ENCODE data around the gene MYO1E. TPM values are rescaled to one million over a fixed set of nuclear protein-coding genes. Genes with fewer than 3 reads are reported as not detected.

Gene MYO1E
- total RNA-seq, 2 experiments from 2014 or later, result 51.0 to 61.0 TPM

DNA sequence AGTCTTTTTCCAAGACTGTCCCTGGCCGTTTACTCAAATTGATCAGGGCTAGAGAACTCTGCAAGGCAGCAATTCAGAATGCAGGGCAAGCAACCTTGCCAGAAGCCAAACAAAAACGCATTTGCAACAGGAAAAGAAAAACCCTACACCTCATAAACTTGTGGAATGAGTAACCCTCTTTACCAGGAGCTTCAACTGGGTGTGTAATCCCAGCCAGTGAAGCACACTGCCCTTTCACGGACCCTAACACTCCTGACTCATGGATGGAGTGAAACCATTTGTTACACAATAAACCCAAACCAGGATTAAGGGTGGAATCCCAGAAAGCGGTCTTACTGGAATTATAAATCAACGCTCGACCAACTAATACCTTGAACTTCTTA, 180.8 kb downstream of the MYO1E start:
- H3K9me3 Mint-ChIP-seq, result peaks cover 3% of the 10 kb centered on the region
- no peaks in the 10 kb centered on the region for H3K27me3 Mint-ChIP-seq
- H3K4me1 Mint-ChIP-seq, result peaks cover 6% of the 10 kb centered on the region
- peaks cover 6% of the 10 kb centered on the region for H3K36me3 Mint-ChIP-seq
- no peak for DNase-seq
- H3K4me3 Mint-ChIP-seq, result no peak overlapping the region
- no peak overlapping the region for H3K27ac Mint-ChIP-seq

DNA sequence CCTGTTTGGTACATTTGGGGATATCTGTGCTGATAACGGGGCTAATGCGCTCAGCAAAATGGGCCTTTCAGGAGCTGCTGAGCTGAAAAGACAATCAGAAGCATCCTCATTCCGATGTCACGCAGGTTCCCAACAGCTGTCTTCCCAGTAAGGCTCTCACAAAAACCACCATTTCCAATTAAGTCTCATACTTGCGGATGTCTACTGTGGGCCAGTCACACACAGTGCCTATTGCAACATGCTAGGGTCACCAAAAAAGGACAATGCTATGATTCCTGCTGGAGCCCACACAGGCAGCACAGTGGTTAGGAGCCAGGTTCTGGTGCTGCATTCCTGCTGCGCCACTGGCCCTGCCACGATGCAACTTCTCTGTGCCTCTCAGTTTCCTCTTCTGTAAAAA, 182.4 kb downstream of the MYO1E start:
- H3K4me3 Mint-ChIP-seq, result no peak overlapping the region
- H3K4me1 Mint-ChIP-seq, result peaks cover 2% of the 10 kb centered on the region
- H3K36me3 Mint-ChIP-seq, result peaks cover 6% of the 10 kb centered on the region
- H3K9me3 Mint-ChIP-seq, result peaks cover 3% of the 10 kb centered on the region
- H3K27me3 Mint-ChIP-seq, result no peaks in the 10 kb centered on the region
- H3K27ac Mint-ChIP-seq, result no peak overlapping the region
- no peak for DNase-seq

DNA sequence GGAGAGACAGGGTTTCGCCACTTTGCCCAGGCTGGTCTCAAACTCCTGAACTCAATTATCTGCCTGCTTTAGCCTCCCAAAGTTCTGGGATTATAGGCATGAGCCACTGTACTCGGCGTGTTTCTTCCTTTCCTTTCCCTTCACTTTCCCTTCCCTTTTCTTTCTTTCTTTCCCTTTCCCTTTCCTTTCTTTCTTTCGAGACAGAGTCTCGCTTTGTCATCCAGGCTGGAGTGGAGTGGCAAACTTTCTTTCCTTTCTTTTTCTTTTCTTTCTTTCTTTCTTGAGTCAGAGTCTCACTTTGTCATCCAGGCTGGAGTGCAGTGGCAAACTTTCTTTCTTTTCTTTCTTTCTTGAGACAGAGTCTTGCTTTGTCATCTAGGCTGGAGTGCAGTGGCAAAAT, 183.4 kb downstream of the MYO1E start:
- no peak overlapping the region for H3K27ac Mint-ChIP-seq
- peaks cover 6% of the 10 kb centered on the region for H3K36me3 Mint-ChIP-seq

DNA sequence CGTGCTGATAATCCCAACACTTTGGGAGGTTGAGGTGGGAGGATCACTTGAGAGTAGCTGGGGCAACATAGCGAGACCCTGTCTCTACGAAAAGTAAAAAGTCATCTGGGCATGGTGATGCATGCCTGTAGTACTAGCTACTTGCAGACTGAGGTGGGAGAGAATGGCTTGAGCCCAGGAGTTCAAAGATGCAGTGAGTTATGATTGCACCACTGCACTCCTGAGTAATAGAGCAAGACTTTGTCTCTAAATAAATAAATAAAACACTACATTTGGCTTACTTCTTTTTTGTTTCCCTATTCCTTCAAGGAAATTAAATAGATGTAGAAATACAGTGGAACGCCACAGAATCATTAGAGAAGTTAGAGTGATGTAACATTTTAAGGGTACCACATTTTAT, 186.2 kb downstream of the MYO1E start:
- Mint-ChIP-seq H3K36me3 (peaks cover 8% of the 10 kb centered on the region), H3K27me3 (no peaks in the 10 kb centered on the region), H3K27ac (no peak overlapping the region), H3K9me3 (peaks cover 6% of the 10 kb centered on the region), H3K4me1 (no peaks in the 10 kb centered on the region), H3K4me3 (no peak overlapping the region)
- no peak for DNase-seq

More for the DNA sequence above, 183.4 kb downstream of the MYO1E start:
- Mint-ChIP-seq H3K9me3 (peaks cover 3% of the 10 kb centered on the region), H3K4me1 (no peaks in the 10 kb centered on the region), H3K27me3 (no peaks in the 10 kb centered on the region), H3K4me3 (no peak overlapping the region)
- DNase-seq, result no peak

DNA sequence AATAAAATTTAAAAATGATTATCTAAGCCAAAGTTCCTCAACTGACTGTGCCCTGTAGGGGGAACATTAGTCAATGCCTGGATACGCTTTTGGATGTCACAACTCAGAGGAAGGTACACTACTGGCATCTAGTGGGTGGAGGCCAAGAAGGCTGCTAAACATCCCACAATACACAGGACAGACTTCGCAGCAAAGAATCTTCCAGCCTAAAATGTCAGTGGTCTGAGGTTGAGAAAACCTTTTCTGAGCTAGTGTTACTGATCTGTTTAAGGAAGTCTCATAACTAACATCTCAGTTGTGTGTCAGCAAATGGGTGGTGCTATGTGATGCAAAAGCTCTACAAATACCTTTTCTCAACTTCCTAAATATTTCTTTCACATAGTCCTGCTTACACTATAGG, 186.9 kb downstream of the MYO1E start:
- H3K9me3 Mint-ChIP-seq, result peaks cover 8% of the 10 kb centered on the region
- H3K4me1 Mint-ChIP-seq, result no peaks in the 10 kb centered on the region
- H3K36me3 Mint-ChIP-seq, result peaks cover 7% of the 10 kb centered on the region
- H3K4me3 Mint-ChIP-seq, result no peak overlapping the region
- no peak for DNase-seq
- no peaks in the 10 kb centered on the region for H3K27me3 Mint-ChIP-seq
- H3K27ac Mint-ChIP-seq, result no peak overlapping the region

DNA sequence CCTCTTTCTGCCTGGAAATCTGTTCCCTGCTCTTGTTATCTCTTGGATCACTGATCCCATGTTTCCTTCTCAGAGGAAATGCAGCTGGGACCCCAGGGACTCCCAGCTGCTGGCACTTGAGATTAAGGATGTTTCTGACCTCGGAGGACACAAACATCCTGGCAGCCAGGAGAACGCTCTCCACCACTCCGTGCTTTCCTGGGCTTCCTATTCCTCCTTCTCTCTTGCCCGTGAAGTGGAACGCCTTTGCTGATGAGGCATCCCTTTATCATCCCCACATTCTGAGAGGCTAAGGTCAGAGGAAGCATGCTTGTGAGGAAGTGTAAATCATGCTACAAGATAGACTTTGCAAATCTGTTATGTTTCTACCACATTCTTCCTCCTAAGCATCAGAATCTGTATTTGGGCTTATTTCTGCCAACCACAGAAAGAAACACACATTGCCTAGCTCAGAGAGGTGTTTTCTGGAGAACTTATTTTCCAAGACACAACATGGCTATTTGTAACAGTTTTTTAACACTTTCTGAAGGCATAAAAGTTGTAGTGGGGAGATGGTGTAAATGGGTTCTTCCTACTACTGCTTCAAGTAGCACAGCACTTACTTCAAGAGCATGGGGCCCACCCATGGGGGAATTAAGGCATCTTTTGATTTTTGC, 191.6 kb downstream of the MYO1E start:
- Mint-ChIP-seq H3K4me3 (no peak overlapping the region), H3K27ac (no peak overlapping the region), H3K27me3 (peaks cover 6% of the 10 kb centered on the region), H3K4me1 (no peaks in the 10 kb centered on the region), H3K9me3 (peaks cover 6% of the 10 kb centered on the region), H3K36me3 (peaks cover 6% of the 10 kb centered on the region)
- no peak for DNase-seq

DNA sequence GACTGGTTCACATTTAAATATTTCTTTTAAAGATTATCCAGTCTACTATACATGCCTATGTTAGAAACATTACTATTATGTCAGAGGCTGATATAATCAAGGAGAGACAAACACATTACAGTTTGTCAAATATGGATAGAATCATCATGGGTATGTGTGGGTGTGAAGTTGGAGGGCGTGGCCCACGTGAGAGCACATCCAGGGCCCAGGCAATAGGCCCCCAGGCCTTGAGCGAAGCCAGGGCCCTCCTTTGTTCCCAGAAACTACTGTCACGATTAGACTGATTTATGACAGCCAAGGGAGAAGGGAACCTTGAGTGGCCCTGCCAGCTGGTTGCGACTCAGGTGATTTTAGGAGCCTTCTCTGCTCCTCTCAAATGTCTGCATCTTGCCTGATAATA, 193.0 kb downstream of the MYO1E start:
- peaks cover 12% of the 10 kb centered on the region for H3K27me3 Mint-ChIP-seq
- H3K9me3 Mint-ChIP-seq, result peaks cover 6% of the 10 kb centered on the region
- DNase-seq, result no peak
- no peaks in the 10 kb centered on the region for H3K4me1 Mint-ChIP-seq
- peaks cover 6% of the 10 kb centered on the region for H3K36me3 Mint-ChIP-seq
- H3K4me3 Mint-ChIP-seq, result no peak overlapping the region
- no peak overlapping the region for H3K27ac Mint-ChIP-seq

DNA sequence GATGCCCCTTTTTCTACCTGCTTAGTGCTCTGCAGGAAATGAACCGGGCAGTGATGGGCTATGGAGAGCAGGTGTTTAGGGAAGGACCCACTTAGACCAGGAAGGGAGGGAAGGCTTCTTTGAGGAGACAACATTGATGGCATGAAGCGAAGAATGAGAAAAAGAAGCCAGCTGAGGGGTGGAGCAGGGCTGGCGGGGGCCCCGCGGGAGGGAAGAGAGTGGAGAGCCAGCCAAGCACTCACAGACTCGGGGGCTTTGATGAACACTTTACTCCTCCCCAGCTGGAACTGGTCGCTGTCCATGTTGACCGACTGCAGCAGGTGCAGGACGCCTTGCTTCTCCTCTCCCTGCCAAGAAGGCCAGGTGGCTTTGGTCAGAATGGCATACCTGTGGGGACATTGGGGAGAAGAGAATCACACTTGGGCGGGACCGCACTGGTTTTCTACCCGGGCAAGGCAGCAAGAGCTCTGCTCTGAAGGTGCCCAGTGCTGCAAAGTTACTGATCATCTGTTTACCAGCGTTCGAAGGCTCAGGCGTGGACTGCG, 194.4 kb downstream of the MYO1E start:
- H3K27me3 Mint-ChIP-seq, result peaks cover 12% of the 10 kb centered on the region
- peaks cover 6% of the 10 kb centered on the region for H3K36me3 Mint-ChIP-seq
- peaks cover 6% of the 10 kb centered on the region for H3K9me3 Mint-ChIP-seq
- no peak overlapping the region for H3K4me3 Mint-ChIP-seq
- no peak for DNase-seq
- H3K27ac Mint-ChIP-seq, result no peak overlapping the region
- no peaks in the 10 kb centered on the region for H3K4me1 Mint-ChIP-seq

DNA sequence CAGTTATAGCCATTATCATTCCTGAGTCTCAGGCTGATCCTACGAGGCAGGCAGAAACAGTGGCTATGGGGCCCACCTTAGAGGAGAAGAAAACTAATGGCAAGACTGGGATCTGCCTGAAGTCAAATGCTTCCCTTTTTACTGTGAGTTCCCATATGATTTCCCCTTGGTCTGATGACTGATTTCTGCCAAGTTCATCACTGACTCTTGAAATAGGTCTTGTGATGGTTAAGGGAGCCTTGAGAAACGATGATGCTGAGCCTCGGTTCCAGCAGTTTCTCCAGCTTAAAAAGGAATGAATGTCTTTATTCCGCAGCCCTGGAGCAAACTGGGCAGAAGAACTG, 195.4 kb downstream of the MYO1E start:
- Mint-ChIP-seq H3K4me1 (no peaks in the 10 kb centered on the region), H3K27ac (no peak overlapping the region), H3K4me3 (no peak overlapping the region), H3K36me3 (peaks cover 6% of the 10 kb centered on the region), H3K9me3 (peaks cover 6% of the 10 kb centered on the region), H3K27me3 (peaks cover 12% of the 10 kb centered on the region)
- no peak for DNase-seq

DNA sequence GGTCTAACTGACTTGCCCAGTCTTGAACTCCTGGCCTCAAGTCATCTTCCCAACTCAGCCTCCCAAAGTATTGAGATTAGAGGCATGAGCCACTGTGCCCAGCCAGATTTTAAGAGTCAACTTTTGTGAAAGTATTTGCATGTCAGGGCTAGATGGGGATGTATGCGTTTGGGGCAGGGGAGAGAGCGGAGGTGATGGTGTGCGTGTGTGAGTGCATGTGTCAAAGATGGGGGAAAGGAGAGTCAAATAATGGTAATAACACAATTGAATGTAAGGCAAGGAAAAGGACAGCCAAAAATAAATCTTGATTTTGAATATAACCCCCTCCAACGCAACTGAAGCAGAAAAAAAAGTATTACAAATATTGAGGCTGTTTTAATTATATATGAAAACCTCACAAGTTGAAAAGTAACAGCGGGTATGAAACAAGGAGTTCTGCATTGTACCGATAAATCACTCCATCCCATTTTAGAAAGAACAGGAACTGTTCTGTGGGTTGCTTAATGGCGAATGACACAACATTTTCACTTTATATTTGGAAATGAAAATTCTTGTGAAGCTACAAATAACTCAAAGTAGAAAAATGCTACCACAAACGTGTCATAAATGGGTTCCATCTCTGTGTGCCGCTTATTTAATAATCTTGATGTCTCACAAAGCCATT, 195.9 kb downstream of the MYO1E start:
- Mint-ChIP-seq H3K27me3 (peaks cover 12% of the 10 kb centered on the region), H3K9me3 (peaks cover 5% of the 10 kb centered on the region), H3K27ac (no peak overlapping the region), H3K4me3 (no peak overlapping the region), H3K4me1 (no peaks in the 10 kb centered on the region), H3K36me3 (peaks cover 6% of the 10 kb centered on the region)
- no peak for DNase-seq

DNA sequence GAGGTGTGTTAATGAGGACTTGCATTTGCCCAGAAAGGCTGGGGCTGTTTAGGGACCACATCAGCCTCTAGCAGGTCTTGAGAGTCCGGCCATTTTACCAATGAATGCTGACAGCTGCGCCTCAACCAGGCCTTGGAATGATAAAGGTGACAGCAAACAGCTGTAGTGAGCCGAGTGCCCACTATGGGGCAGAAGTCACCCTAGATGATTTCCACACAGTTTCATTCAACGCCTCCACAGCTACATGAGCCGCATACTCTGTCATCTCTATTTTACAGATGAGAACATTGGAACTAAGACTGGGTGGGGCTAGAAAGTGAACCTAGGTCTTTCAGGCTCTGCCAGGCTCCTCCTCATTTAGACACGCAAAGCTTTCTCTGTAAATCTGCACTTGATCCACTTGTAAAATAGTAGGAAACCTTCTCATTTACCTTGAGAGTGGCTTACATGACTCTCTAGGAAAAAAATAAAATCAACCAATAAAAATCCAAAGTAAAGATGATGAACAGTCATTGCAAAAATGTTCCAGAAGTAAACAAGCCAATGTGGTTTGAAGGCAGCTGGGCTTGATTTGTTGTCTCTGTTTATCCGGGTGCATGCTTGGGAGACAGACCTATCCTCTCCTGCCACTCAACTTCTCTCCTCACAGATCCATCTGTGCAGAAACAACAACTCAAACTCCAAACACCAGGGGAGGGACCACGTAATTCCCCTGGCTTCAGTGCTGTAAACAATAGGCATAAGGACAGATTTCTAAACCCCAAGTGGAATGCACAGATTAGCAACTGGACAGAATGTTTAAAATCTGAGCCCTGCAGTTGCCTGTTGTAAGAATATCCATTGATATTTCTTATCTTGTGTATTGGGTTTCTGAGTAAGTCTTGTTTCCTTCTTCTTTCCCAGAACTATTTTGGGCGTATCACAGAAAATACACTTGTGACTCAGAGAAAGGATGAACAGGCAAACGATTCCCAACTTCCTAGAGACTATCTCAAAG, 197.5 kb downstream of the MYO1E start:
- Mint-ChIP-seq H3K27ac (no peak overlapping the region), H3K36me3 (peaks cover 6% of the 10 kb centered on the region), H3K9me3 (no peaks in the 10 kb centered on the region), H3K4me3 (no peak overlapping the region), H3K4me1 (no peaks in the 10 kb centered on the region), H3K27me3 (peaks cover 12% of the 10 kb centered on the region)
- peak; percentile 23 for DNase-seq

DNA sequence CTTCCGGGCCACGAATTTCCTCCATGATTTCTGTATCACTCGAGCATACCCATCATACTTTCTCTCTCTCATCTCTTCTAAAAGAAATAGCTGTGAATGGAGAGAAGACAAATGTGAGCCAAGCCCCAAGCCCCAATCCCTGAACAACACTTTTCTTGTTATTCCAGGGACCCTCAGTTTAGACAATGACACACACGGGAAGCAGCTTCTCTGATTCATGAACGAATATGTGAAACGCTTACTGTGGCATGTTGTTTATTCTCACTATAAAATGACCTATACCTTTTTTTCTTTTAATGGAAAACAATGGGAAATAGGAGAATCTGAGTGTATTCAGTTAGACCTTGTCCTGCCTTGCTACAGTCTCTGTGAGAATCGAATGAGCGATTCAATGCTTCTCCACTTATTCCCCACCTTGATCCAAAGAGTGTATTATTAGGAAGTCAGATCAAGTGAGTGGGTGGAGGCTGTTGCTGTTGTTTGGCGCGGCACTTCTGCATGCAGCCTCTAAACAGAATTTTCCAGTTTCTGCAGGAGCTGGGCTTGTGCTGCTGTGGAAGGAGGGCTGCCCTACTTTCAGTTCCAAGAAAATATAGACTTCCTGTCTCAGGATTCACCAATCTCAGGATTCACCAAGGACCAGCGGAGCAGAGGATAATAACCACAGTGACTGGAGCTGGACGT, 198.4 kb downstream of the MYO1E start:
- Mint-ChIP-seq H3K9me3 (no peaks in the 10 kb centered on the region), H3K4me1 (peaks cover 3% of the 10 kb centered on the region), H3K27ac (no peak overlapping the region), H3K4me3 (no peak overlapping the region), H3K27me3 (peaks cover 12% of the 10 kb centered on the region), H3K36me3 (peaks cover 6% of the 10 kb centered on the region)
- DNase-seq, result no peak

DNA sequence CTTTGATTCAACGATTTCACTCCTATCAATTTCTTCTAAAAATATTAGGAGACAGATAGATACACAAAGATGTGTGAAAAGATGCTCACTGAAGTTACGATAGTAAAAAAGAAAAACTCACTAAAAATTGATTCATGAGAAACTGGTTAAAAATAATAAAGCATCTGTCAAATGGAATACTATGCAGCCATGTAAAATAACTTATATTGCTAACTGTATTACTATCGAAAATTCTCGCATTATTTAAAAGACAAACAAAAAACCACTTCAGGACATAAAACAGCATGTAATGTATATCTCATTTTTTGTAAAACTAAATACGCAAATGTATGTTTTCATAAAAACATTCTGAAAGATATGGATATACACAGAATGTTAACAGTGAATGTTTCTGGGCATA, 199.5 kb downstream of the MYO1E start:
- Mint-ChIP-seq H3K9me3 (no peaks in the 10 kb centered on the region), H3K27me3 (peaks cover 12% of the 10 kb centered on the region), H3K4me1 (peaks cover 9% of the 10 kb centered on the region), H3K4me3 (no peak overlapping the region), H3K27ac (no peak overlapping the region), H3K36me3 (peaks cover 6% of the 10 kb centered on the region)
- no peak for DNase-seq

DNA sequence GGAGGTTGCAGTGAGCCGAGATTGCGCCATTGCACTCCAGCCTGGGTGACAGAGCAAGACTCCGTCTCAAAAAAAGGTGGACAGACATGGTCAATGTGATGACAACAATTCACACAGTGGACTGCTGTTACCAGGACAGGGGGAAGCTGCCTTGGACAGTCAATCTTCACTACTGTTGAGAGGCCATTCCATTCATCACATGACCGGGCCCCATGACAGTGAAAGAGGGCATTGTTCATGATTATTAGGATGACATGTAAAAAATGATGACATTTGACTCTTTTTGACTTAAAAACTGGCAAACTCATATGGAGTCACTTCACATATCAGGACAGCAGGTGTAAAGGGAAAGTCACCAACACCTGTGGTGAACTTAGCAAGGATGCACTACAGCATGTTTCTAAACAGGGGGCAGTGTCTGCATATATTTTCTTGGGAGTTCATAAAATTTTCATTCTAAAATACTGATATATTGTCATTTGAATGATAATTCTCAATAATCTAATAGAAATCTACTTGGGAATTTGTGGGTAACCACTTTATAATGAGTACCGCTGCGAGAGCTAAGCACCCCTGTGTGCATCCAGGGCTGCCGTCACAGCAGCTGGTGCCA, 200.3 kb downstream of the MYO1E start:
- Mint-ChIP-seq H3K9me3 (no peaks in the 10 kb centered on the region), H3K4me3 (no peak overlapping the region), H3K27ac (no peak overlapping the region), H3K4me1 (peaks cover 9% of the 10 kb centered on the region), H3K27me3 (peaks cover 7% of the 10 kb centered on the region), H3K36me3 (peaks cover 6% of the 10 kb centered on the region)
- DNase-seq, result no peak
